Activated T-helper 1 cell treated with anti-CD3 and anti-CD28 coated beads, Interleukin-12 subunit alpha, Interleukin-12 subunit beta, Interleukin-2, Interleukin-4 antibody, amounts not matched to agents 30 ng/mL and 10 ng/mL and 1 ng/mL, durations not matched to agents 14 hours and 24 hours and 36 hours (primary cell): ENCODE results near the gene FNDC11. TPM values are rescaled to one million over a fixed set of nuclear protein-coding genes. Genes with fewer than 3 reads are reported as not detected.
"Not testable (repeated sequence)": the region's sequence is repeated elsewhere in the genome, so short reads cannot be mapped to it uniquely, and the experiment has no call there.

Experiments used
- DNase-seq: peaks from one replicate; pipeline ENCODE4 v3.0.0; 2021; ENCODE audit warnings: low spot score
- H3K27ac Mint-ChIP-seq: one replicate; pipeline ENCODE4 v1.8.0; 2021; ENCODE audit warnings: mild to moderate bottlenecking, mixed read lengths
- H3K27me3 Mint-ChIP-seq: one replicate; pipeline ENCODE4 v1.8.0; 2022; ENCODE audit warnings: mild to moderate bottlenecking, moderate library complexity, mixed read lengths; ENCODE audit not compliant: insufficient read depth
- H3K36me3 Mint-ChIP-seq: one replicate; pipeline ENCODE4 v1.8.0; 2021; ENCODE audit warnings: low read depth, mixed read lengths
- H3K4me1 Mint-ChIP-seq: one replicate; pipeline ENCODE4 v1.8.0; 2021; ENCODE audit warnings: low read depth, mixed read lengths
- H3K4me3 Mint-ChIP-seq: one replicate; pipeline ENCODE4 v1.8.0; 2021; ENCODE audit warnings: mild to moderate bottlenecking, moderate library complexity, mixed read lengths
- H3K9me3 Mint-ChIP-seq: one replicate; pipeline ENCODE4 v1.8.0; 2021; ENCODE audit warnings: mixed read lengths
- intact Hi-C: fragments of 100-400 bp; cut with micrococcal nuclease; formaldehyde crosslinking; loops from one replicate; pipeline ENCODE4 v1.15.1; 2024
- total RNA-seq: library from RNA; stranded (reverse); gene quantifications from 2 replicates; pipeline ENCODE4 v1.2.3, GENCODE V29; 2022

The FNDC11 gene
- total RNA-seq, 1 donor from 2014 or later = 0.26 TPM

DNA sequence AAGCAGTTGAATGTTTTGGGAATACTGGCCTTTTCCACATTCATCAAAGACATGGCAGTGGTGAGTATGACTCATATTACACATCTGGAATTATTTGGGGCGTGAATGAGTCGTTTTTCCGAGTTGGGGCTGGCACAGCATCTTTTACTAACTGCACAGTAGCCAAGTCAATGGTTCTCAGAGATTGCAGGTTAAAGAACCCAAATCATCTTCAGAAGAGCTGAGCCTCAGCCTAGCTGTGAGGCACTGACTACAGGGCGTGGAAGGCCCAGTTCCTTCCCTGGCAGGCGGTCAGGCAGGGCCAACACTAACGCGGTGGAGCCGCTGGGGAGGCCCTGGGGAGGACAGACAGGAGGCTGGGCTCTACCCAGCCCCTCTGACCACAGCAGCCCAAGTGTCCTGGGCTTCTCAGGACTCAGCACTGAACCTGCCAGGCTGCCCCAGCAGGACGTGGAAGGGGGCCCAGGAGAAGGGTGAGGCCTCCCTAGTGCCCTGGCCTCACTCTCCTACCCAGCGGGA, 40.1 kb downstream of the FNDC11 start:
- no peak overlapping the region for H3K27ac Mint-ChIP-seq
- no peaks in the 10 kb centered on the region for H3K4me1 Mint-ChIP-seq
- no peak for DNase-seq
- H3K36me3 Mint-ChIP-seq = peaks cover 31% of the 10 kb centered on the region
- H3K9me3 Mint-ChIP-seq = no peaks in the 10 kb centered on the region
- intact Hi-C loops = no loop called here
- no peak overlapping the region for H3K4me3 Mint-ChIP-seq
- no peaks in the 10 kb centered on the region for H3K27me3 Mint-ChIP-seq

DNA sequence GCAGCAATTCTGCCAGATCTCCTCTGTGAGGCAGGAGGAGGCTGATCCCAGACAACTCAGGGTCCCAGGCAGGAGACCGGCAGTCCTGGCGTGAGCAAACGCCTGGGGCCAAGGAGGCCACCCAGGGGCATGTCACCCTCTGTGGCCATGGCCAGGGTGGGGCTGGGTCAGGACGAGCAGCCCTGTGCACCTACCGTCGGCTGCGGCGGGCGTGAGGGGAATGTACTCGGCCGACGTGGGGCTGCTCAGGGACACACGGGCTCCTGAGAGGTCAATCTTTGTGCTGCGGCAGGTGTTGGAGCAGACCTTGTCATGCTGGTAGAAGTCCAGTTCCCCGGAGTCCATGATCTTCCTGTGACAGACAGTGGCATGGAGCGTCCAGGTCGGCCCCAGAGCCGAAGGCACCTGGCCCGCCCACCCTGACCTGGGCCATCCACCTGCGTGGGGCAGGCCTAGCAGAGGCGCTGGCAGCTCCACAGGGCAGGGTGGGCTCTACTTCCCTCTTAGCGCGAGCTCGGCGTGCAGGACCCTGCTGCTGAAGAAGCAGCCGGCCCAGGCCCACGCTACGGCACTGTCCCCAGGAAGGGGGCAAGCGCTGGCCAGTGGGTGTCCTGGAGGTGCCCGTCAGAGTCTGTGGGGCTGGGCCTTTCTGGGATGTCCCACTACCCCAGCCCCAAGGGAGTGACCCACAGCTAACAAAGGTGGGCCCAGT, 41.6 kb downstream of the FNDC11 start:
- no peak overlapping the region for H3K4me3 Mint-ChIP-seq
- H3K36me3 Mint-ChIP-seq = peaks cover 35% of the 10 kb centered on the region
- H3K9me3 Mint-ChIP-seq = no peaks in the 10 kb centered on the region
- intact Hi-C loops = no loop called here
- no peak overlapping the region for H3K27ac Mint-ChIP-seq
- no peaks in the 10 kb centered on the region for H3K4me1 Mint-ChIP-seq
- H3K27me3 Mint-ChIP-seq = no peaks in the 10 kb centered on the region
- no peak for DNase-seq

DNA sequence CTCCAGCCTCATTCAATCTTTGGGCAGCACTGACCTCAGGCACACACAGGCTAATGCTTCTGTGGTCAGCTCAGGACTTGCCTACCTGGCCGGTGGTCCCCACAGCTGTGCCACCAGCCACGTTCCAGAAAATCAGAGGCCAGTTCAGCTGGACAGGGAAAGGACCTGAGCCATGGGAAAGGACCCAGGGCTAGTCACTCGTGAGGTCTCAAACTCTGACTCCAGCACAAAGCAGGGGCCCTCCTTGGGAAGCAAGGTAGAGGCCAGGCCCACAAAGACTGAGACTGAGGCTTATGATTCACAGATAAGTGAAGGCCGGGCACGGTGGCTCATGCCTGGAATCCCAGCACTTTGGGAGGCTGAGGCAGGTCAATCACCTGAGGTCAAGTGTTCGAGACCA, 42.5 kb downstream of the FNDC11 start:
- Mint-ChIP-seq H3K4me1 (no peaks in the 10 kb centered on the region), H3K27ac (no peak overlapping the region), H3K4me3 (no peak overlapping the region), H3K9me3 (no peaks in the 10 kb centered on the region), H3K36me3 (peaks cover 32% of the 10 kb centered on the region), H3K27me3 (no peaks in the 10 kb centered on the region)
- DNase-seq = no peak
- intact Hi-C loops = no loop called here

DNA sequence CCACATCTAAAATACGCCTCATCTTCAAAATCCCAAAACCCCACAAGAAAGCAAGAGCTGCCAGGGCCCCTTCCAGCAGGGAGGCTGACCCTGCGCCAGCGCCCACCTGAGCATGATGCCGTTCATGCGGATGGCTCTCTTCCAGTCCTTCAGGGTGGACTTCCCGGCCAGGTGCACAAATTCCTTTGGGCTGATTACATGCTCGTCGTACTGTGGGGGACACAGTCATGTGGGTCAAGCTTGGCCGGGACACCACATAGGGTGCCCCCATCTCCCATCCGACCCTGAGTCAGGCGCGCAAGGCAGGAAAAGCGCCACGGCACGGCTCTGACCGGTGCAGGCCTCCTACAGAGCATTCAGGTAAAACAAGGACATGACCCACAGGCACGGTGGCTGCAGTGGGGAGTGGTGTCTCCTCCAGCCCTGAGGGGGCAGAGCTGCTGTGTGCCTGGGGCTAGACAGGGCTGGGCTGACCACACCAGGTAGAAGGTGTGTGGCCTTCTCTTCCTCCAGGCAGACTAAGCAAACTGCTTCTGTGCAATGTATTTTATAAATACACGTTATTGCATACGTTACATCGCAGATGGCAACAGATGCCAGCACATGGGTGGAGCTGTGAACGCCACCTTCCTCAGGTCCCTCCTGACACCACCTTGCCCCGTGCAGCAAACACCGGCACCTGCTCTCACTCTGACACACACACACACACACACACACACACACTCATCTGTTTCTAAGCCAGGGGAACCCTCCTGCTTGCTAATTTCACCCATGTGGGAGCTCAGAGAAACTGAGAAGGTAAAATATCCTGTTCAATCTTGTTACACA, 43.9 kb downstream of the FNDC11 start:
- H3K27me3 Mint-ChIP-seq = no peaks in the 10 kb centered on the region
- H3K36me3 Mint-ChIP-seq = peaks cover 39% of the 10 kb centered on the region
- no peak for DNase-seq
- H3K9me3 Mint-ChIP-seq = no peaks in the 10 kb centered on the region
- no peaks in the 10 kb centered on the region for H3K4me1 Mint-ChIP-seq
- no peak overlapping the region for H3K4me3 Mint-ChIP-seq
- intact Hi-C loops = no loop called here
- no peak overlapping the region for H3K27ac Mint-ChIP-seq

DNA sequence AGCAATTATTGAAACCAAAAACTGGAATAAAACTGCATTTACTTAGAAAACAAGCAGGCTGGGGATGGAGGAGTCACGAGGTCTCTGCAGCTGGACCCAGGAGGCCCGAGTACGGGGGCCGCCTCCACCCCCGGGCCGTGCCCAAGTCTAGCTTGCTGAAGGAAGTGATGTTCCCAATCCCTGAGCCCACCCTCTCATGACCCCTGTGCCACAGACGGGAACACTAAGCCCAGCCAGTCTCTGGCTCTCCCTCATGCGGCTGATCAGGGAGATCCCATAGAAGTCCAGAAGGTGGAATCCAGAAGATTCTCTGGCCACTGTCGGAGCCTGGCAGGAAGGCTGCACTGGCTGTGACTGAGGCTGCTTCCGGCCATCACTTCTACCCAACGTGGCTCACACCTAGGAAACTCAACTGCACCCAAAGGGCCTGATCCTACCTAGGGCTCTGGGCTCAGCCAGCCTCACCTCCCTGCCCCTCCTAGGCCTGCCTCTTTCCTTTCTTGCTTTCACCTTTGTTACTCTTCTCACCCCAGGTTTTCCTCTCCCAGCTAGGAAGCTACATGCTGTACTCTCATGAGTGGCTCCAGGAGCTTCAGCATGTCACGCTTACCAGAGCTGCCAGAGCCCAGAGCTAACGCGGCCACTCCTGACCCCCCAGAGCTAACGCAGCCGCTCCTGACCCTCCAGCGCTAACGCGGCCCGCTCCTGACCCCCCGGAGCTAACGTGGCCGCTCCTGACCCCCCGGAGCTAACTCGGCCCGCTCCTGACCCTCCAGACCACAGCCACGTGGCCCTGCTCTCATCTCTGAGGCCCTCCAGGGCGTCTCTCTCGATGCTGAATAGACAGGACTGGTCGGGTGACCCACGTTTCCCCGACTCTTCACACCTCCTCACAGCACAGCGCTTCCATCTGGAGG, 44.8 kb downstream of the FNDC11 start:
- H3K9me3 Mint-ChIP-seq = no peaks in the 10 kb centered on the region
- no peaks in the 10 kb centered on the region for H3K4me1 Mint-ChIP-seq
- intact Hi-C loops = no loop called here
- peaks cover 36% of the 10 kb centered on the region for H3K36me3 Mint-ChIP-seq
- H3K27ac Mint-ChIP-seq = no peak overlapping the region
- H3K27me3 Mint-ChIP-seq = no peaks in the 10 kb centered on the region
- H3K4me3 Mint-ChIP-seq = no peak overlapping the region
- no peak for DNase-seq

DNA sequence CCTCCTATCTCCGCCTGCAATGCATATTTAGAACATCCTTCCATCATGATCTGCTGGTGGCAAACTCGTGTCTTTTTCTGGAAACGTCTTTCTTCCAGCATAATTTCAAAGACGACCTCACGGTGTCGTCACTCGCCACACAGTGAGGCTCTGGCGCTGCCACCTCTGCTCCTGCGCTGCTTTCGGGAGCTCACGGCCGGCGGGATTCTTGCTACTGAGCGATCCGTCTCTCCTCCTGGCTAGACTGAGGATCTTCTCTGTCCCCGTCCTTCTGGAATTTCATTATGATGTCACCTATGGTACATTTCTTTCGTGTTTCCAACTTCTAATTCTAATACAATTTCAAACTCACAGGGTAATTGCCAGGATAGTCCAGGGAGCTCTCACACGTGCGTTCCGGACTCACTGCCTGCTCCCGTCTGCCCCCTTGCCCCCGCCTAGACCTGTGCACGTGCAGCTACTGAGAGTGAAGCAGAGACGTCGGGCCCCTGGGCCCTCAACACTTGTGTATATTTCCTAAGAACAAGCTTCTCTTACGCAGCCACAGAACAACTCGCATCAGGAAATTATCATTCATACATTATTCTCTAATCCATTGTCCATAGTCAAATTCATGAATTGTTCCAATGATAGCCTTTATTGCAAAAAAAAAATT, 45.6 kb downstream of the FNDC11 start:
- Mint-ChIP-seq H3K36me3 (peaks cover 40% of the 10 kb centered on the region), H3K27ac (no peak overlapping the region), H3K27me3 (no peaks in the 10 kb centered on the region), H3K4me3 (no peak overlapping the region), H3K9me3 (no peaks in the 10 kb centered on the region), H3K4me1 (no peaks in the 10 kb centered on the region)
- intact Hi-C loops = no loop called here
- no peak for DNase-seq

DNA sequence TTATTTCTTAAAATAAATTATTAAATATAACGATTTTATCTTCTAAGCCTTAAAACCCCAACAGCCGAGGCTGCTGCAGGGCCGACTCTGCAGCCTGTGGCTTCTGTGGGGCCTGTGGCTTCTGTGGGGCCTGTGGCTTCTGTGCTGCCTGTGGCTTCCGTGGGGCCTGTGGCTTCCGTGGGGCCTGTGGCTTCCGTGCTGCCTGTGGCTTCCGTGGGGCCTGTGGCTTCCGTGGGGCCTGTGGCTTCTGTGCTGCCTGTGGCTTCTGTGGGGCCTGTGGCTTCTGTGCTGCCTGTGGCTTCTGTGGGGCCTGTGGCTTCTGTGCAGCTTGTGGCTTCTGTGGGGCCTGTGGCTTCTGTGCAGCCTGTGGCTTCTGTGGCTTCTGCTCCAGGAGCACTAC, 47.7 kb downstream of the FNDC11 start:
- H3K27ac Mint-ChIP-seq, intact Hi-C loops, H3K4me1 Mint-ChIP-seq, H3K4me3 Mint-ChIP-seq, H3K9me3 Mint-ChIP-seq, DNase-seq, H3K27me3 Mint-ChIP-seq: not testable (repeated sequence)
- peaks cover 36% of the 10 kb centered on the region for H3K36me3 Mint-ChIP-seq

DNA sequence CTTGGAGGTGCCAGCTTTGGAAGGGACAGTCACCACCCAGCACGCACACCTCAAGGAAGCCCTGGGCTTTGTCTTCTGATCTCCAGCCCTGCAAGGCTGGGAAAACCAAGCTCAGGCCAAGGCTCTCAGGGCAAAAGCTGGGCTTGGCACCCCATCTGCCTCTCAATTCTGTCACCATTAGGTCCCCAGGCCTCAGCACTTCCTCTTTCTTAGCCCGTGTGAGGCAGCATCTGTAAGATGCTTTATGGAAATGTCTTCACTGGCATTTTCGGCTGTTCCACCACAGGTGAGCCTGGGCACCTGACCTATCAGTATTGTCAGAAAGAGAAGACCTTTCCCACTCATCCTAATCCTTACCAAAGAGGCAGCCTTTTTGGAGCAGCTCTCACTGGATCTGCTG, 48.4 kb downstream of the FNDC11 start:
- Mint-ChIP-seq H3K4me1 (no peaks in the 10 kb centered on the region), H3K9me3 (no peaks in the 10 kb centered on the region), H3K4me3 (no peak overlapping the region), H3K27ac (no peak overlapping the region), H3K27me3 (no peaks in the 10 kb centered on the region), H3K36me3 (peaks cover 36% of the 10 kb centered on the region)
- DNase-seq = no peak
- intact Hi-C loops = no loop called here

Other genes with a start within 250 kb of the FNDC11 start
- gene CHRNA4, start 192.8 kb upstream of the FNDC11 start, total RNA-seq = not detected in 2 replicates
- not detected in 2 replicates for gene KCNQ2, start 81.5 kb upstream of the FNDC11 start, total RNA-seq
- 0.80 and 1.1 TPM in 2 replicates for gene EEF1A2, start 55.1 kb upstream of the FNDC11 start, total RNA-seq
- gene PPDPF, start 33.4 kb upstream of the FNDC11 start, total RNA-seq = 117 and 122 TPM in 2 replicates
- 0.16 and 0.29 TPM in 2 replicates for gene PTK6, start 16.8 kb upstream of the FNDC11 start, total RNA-seq
- gene SRMS, start 6.4 kb upstream of the FNDC11 start, total RNA-seq = not detected in 2 replicates
- gene HELZ2, start 20.1 kb downstream of the FNDC11 start, total RNA-seq = 17.9 and 18.9 TPM in 2 replicates
- 13.4 and 13.7 TPM in 2 replicates for gene GMEB2, start 72.9 kb downstream of the FNDC11 start, total RNA-seq
- gene STMN3, start 99.3 kb downstream of the FNDC11 start, total RNA-seq = 5.3 and 5.5 TPM in 2 replicates
- 54.4 and 55.5 TPM in 2 replicates for gene RTEL1, start 104.2 kb downstream of the FNDC11 start, total RNA-seq
- not detected in 2 replicates for gene TNFRSF6B, start 142.5 kb downstream of the FNDC11 start, total RNA-seq
- 71.8 and 73.5 TPM in 2 replicates for gene ARFRP1, start 153.8 kb downstream of the FNDC11 start, total RNA-seq
- gene ZGPAT, start 153.9 kb downstream of the FNDC11 start, total RNA-seq = 34.5 and 36.7 TPM in 2 replicates
- 12.1 TPM in 2 replicates for gene LIME1, start 182.5 kb downstream of the FNDC11 start, total RNA-seq
- gene SLC2A4RG, start 185.6 kb downstream of the FNDC11 start, total RNA-seq = 34.7 and 38.3 TPM in 2 replicates